HepG2 (cell line): ENCODE measurements around the gene ZKSCAN5. TPM values are rescaled to one million over a fixed set of nuclear protein-coding genes. Genes with fewer than 3 reads are reported as not detected.

Source experiments
- ATAC-seq: fragments of 200-7000 bp; cut with Tn5 transposase; 3 replicates; pipeline ENCODE4 v1.9.1; 2020; ENCODE audit warnings: mild to moderate bottlenecking, moderate library complexity
- BruUV-seq: library from RNA; stranded (reverse); fragments of 400-500 nt; replicated peaks from 2 replicates; lab custom pipeline; 2021; lab: Mats Ljungman, UMichigan
- CTCF ChIA-PET: fragments of 300-600 bp; formaldehyde crosslinking; extraction: SDS; loops from one replicate; lab custom pipeline; 2021; ENCODE audit warnings: low total read pairs, inconsistent platforms, low intra/inter-chr PET ratio; lab: Yijun Ruan, JAX
- POLR2A ChIA-PET: fragments of 350-600 bp; sonication (Branson Sonifier 250); formaldehyde crosslinking; loops from one replicate; lab custom pipeline; 2020; ENCODE audit warnings: antibody characterized with exemption, inconsistent platforms; lab: Yijun Ruan, JAX
- DNase-seq: peaks from one replicate; pipeline ENCODE4 v3.0.0-alpha.2; 2015; ENCODE audit warnings: low spot score
- FAIRE-seq: peaks from 3 replicates; lab custom pipeline; 2011; peaks lifted over from hg19 to GRCh38; lab: Jason Lieb, UNC
- H2AFZ ChIP-seq: one replicate; pipeline ENCODE4 v1.6.1; 2011; ENCODE audit warnings: low read length, inconsistent platforms
- H3K27ac ChIP-seq: fragments of 300-600 bp; 3 replicates; pipeline ENCODE4 v1.8.0; 2011; ENCODE audit warnings: mixed run types, mild to moderate bottlenecking, mixed read lengths, low read length, inconsistent platforms; ENCODE audit not compliant: insufficient read depth; ENCODE audit errors: extremely low read length
- H3K27me3 ChIP-seq, 2 experiments: fragments of 200-600 bp in 1 of 2; 2 replicates in 1 of 2; 3 replicates in 1 of 2; pipeline versions ENCODE4 v1.6.0 to v1.8.0; 2011; ENCODE audit warnings: low read length in 2 of 2, mild to moderate bottlenecking in 2 of 2, moderate library complexity in 2 of 2, inconsistent platforms in 1 of 2; ENCODE audit not compliant: insufficient read depth in 2 of 2, control insufficient read depth in 1 of 2
- H3K36me3 ChIP-seq, 2 experiments: fragments of 200-600 bp in 1 of 2; replicated peaks in 1 of 2; 2 replicates in 1 of 2; 3 replicates in 1 of 2; pipeline versions ENCODE4 v1.5.1 to v1.8.0; 2011; ENCODE audit warnings: low read length in 2 of 2, inconsistent platforms in 1 of 2; ENCODE audit not compliant: insufficient read depth in 2 of 2, control insufficient read depth in 1 of 2
- H3K4me1 ChIP-seq: 2 replicates; pipeline ENCODE4 v1.5.1; 2012; ENCODE audit warnings: low read length, inconsistent platforms; ENCODE audit not compliant: insufficient read depth
- H3K4me2 ChIP-seq: 2 replicates; pipeline ENCODE4 v1.6.0; 2011; ENCODE audit warnings: low read depth, low read length, inconsistent platforms
- H3K4me3 ChIP-seq, 3 experiments: fragments of 200-600 bp in 1 of 3; sonication (generic), shearing (Covaris generic) in 1 of 3; replicated peaks in 1 of 3; 2 replicates each; pipeline ENCODE4 v1.5.1; 2011 to 2016; ENCODE audit warnings: low read length in 3 of 3, inconsistent platforms in 2 of 3, low read depth in 2 of 3, mild to moderate bottlenecking in 2 of 3, control low read depth in 1 of 3, mixed read lengths in 1 of 3; ENCODE audit not compliant: insufficient read depth in 1 of 3
- H3K79me2 ChIP-seq: one replicate; pipeline ENCODE4 v1.6.1; 2011; ENCODE audit warnings: low read length, inconsistent platforms; ENCODE audit not compliant: insufficient read depth
- H3K9ac ChIP-seq: 2 replicates; pipeline ENCODE4 v1.6.0; 2011; ENCODE audit warnings: mild to moderate bottlenecking, low read depth, low read length, inconsistent platforms; ENCODE audit not compliant: insufficient read depth
- H3K9me3 ChIP-seq: 2 replicates; pipeline ENCODE4 v1.5.1; 2012; ENCODE audit warnings: mild to moderate bottlenecking, low read length
- H4K20me1 ChIP-seq: 2 replicates; pipeline ENCODE4 v1.6.0; 2011; ENCODE audit warnings: inconsistent platforms, mild to moderate bottlenecking, low read length, moderate library complexity; ENCODE audit not compliant: insufficient read depth
- AGO1 ChIP-seq: fragments of 200-400 bp; formaldehyde crosslinking; IDR thresholded peaks from 2 replicates; pipeline ENCODE4 v1.6.1; 2017; ENCODE audit warnings: mild to moderate bottlenecking, low read depth, low read length, moderate library complexity; ENCODE audit not compliant: poor library complexity, severe bottlenecking
- AGO2 ChIP-seq: fragments of 200-400 bp; formaldehyde crosslinking; optimal IDR thresholded peaks from 2 replicates; pipeline ENCODE3; 2017; ENCODE audit warnings: mild to moderate bottlenecking, low read depth, low read length, moderate library complexity
- CBFB ChIP-seq: sonication (generic); formaldehyde crosslinking; IDR thresholded peaks from 2 replicates; pipeline ENCODE4 v1.4.0; 2020; ENCODE audit warnings: missing genetic modification reagents
- CCAR2 ChIP-seq: fragments of 200-400 bp; formaldehyde crosslinking; optimal IDR thresholded peaks from 2 replicates; pipeline ENCODE3; 2018; ENCODE audit warnings: low read depth, mild to moderate bottlenecking, low read length, moderate library complexity
- KDM6A ChIP-seq: IDR thresholded peaks from 2 replicates; pipeline ENCODE4 v1.6.1; 2016; ENCODE audit warnings: low read depth
- MAFG ChIP-seq: sonication (generic); formaldehyde crosslinking; IDR thresholded peaks from 2 replicates; pipeline ENCODE4 v1.5.1; 2020; ENCODE audit warnings: mild to moderate bottlenecking, missing genetic modification reagents
- MEIS1 ChIP-seq: sonication (generic); formaldehyde crosslinking; IDR thresholded peaks from 2 replicates; pipeline ENCODE4 v1.9.0; 2021; ENCODE audit warnings: mild to moderate bottlenecking, missing genetic modification reagents, moderate library complexity, borderline replicate concordance
- RBM22 ChIP-seq: fragments of 200-400 bp; formaldehyde crosslinking; optimal IDR thresholded peaks from 2 replicates; pipeline ENCODE3; 2017; ENCODE audit warnings: mild to moderate bottlenecking, low read length, moderate library complexity
- SSRP1 ChIP-seq: IDR thresholded peaks from 2 replicates; pipeline ENCODE4 v1.6.1; 2016; ENCODE audit warnings: control low read depth
- ZNF343 ChIP-seq: sonication (generic); formaldehyde crosslinking; IDR thresholded peaks from 2 replicates; pipeline ENCODE4 v1.4.0; 2020; ENCODE audit warnings: mild to moderate bottlenecking, missing genetic modification reagents
- ZNF558 ChIP-seq: sonication (generic); formaldehyde crosslinking; IDR thresholded peaks from 2 replicates; pipeline ENCODE4 v1.9.0; 2022; ENCODE audit warnings: mild to moderate bottlenecking, missing genetic modification reagents, borderline replicate concordance
- ZNF562 ChIP-seq: sonication (generic); formaldehyde crosslinking; IDR thresholded peaks from 2 replicates; pipeline ENCODE4 v1.8.0; 2022; ENCODE audit warnings: missing genetic modification reagents, borderline replicate concordance
- ZNF75D ChIP-seq: sonication (generic); formaldehyde crosslinking; IDR thresholded peaks from 2 replicates; pipeline ENCODE4 v1.8.1; 2023; ENCODE audit warnings: missing genetic modification reagents, mild to moderate bottlenecking, borderline replicate concordance
- ZNF766 ChIP-seq: sonication (generic); formaldehyde crosslinking; IDR thresholded peaks from 2 replicates; pipeline ENCODE4 v1.5.0; 2020; ENCODE audit warnings: missing genetic modification reagents, borderline replicate concordance
- WGBS: methylation state at CpG from one replicate; pipeline ENCODE4 v1.1.6; 2017; ENCODE audit warnings: low lambda C conversion rate; 5-methylcytosine and 5-hydroxymethylcytosine counted together
- in situ Hi-C: cut with HindIII; loops from 2 replicates; pipeline ENCODE4 v1.10.0; 2017; ENCODE audit warnings: low pct_unique_long_range_greater_than_20kb; ENCODE audit not compliant: extremely low pct_ligation_motif_present
- intact Hi-C: fragments of 100-400 bp; cut with micrococcal nuclease; formaldehyde crosslinking; loops from one replicate; pipeline ENCODE4 v1.10.0; 2022; ENCODE audit not compliant: unreplicated experiment
- polyA plus RNA-seq, 8 experiments: library from polyadenylated mRNA; depleted of rRNA in 3 of 8; stranded (reverse) in 7 of 8; unstranded in 1 of 8; fragments of >200 nt; fragmentation: Illumina TruSeq in 4 of 8; extraction: Trizol in 4 of 8; gene quantifications; 2 replicates each; pipeline versions ENCODE4 v1.2.1 to v1.2.3, GENCODE V29; 2011 to 2016; ENCODE audit warnings: low read depth in 4 of 8, missing spikeins in 1 of 8, mixed read lengths in 1 of 8; ENCODE audit not compliant: insufficient read depth in 1 of 8
- total RNA-seq, 5 experiments: library from RNA; depleted of rRNA; stranded (reverse); fragments of >200 nt; fragmentation: Illumina TruSeq; extraction: Trizol; gene quantifications; 2 replicates each; pipeline ENCODE4 v1.2.3, GENCODE V29; 2016; ENCODE audit warnings: low read depth in 1 of 5
- TF ChIP-seq, protein P1 (sequence below): sonication (generic); formaldehyde crosslinking; IDR thresholded peaks from 2 replicates; pipeline ENCODE4 v1.5.1; 2020; ENCODE audit warnings: missing genetic modification reagents, mild to moderate bottlenecking, borderline replicate concordance
- TF ChIP-seq, protein P2 (sequence below): IDR thresholded peaks from 2 replicates; pipeline ENCODE4 v1.6.1; 2016; ENCODE audit warnings: low read depth, control low read depth
- TF ChIP-seq, protein P3 (sequence below): sonication (generic); formaldehyde crosslinking; IDR thresholded peaks from 2 replicates; pipeline ENCODE4 v1.5.1; 2020; ENCODE audit warnings: missing genetic modification reagents, mild to moderate bottlenecking, borderline replicate concordance

ZKSCAN5 gene
- total and polyA plus RNA-seq, 2 of the 13 experiments (the other 11 are each of a cell fraction or from before 2014, with no cell fraction given) = 5.5 to 11.7 TPM

DNA sequence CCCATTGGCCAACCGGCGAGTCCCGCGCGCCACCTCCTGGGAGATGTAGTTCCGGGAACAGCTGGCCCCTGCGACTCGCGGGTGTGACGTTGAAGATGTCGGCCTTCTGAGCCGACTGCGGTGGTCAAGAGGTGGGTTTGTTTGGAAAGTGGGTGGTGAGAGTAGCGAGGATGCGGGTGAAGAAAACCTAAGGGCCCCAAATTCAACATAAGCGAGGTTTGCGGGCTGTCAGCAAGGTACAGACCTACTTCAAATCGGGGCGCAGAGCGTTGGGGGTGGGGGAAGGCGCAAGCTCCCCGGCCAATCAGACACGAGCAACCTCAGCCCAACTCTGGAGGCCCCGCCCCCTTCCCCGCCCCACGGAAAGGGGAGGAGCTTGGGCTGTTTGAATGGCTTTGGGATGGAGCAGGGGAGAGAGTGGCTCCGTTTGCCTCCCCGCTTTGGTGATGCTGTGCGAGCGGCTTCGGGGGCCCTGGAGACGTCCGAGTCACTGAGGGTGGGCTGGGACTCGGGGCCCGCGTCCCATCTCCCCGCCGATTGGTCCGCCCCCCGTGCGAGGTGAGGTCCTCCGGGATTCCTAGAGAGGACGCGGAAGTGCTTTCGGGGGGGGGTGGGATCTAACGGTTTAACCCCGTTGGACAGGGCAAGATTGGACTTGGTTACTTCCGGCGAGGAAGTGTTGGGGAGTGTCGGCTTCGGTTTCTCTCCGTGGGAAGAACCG, at the start of gene ZKSCAN5 (continued):
- TF ChIP-seq, protein P1, sequence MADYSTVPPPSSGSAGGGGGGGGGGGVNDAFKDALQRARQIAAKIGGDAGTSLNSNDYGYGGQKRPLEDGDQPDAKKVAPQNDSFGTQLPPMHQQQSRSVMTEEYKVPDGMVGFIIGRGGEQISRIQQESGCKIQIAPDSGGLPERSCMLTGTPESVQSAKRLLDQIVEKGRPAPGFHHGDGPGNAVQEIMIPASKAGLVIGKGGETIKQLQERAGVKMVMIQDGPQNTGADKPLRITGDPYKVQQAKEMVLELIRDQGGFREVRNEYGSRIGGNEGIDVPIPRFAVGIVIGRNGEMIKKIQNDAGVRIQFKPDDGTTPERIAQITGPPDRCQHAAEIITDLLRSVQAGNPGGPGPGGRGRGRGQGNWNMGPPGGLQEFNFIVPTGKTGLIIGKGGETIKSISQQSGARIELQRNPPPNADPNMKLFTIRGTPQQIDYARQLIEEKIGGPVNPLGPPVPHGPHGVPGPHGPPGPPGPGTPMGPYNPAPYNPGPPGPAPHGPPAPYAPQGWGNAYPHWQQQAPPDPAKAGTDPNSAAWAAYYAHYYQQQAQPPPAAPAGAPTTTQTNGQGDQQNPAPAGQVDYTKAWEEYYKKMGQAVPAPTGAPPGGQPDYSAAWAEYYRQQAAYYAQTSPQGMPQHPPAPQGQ (CRISPR knock-in tag) = no peak; the same call in 1 of the 2 replicates

DNA sequence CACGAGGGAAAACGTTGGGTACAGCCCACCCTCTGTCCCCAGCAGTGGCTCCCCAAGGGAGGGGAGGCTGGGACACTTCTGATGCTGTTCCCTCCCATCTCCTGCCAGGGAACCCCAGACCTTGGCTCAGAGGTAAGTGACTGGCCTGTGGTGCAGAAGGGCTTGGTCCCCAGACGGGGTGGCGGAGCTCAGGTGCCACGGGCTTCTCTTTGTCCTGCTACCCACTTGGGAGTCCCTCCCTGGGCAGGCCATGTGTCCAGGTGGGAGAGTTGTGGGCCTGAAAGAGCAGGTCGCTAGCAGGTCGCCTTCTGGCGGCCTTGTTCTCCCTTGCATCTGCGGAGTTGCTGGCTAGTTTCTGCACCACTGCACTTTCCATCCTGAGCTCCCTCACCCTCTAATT, 48.6 kb upstream of the ZKSCAN5 start:
- Histone ChIP-seq H3K36me3 (peaks cover 28 to 97% of the 10 kb centered on the region in 2 experiments), H2AFZ (no peak overlapping the region), H3K27me3 (no peaks in the 10 kb centered on the region), H3K4me3 (no peak overlapping the region), H3K4me1 (peaks cover 9% of the 10 kb centered on the region), H3K9me3 (no peaks in the 10 kb centered on the region), H4K20me1 (peaks cover 37% of the 10 kb centered on the region), H3K79me2 (peaks cover 26% of the 10 kb centered on the region), H3K4me2 (no peak overlapping the region), H3K9ac (no peak overlapping the region), H3K27ac (no peak overlapping the region)
- BruUV-seq = no TSS peak
- in situ Hi-C loops = no loop called here
- intact Hi-C loops = no loop called here
- peak; percentile 1 for TF ChIP-seq AGO1
- TF ChIP-seq RBM22 = peak; percentile 85
- TF ChIP-seq CCAR2 = no peak
- TF ChIP-seq, protein P2, sequence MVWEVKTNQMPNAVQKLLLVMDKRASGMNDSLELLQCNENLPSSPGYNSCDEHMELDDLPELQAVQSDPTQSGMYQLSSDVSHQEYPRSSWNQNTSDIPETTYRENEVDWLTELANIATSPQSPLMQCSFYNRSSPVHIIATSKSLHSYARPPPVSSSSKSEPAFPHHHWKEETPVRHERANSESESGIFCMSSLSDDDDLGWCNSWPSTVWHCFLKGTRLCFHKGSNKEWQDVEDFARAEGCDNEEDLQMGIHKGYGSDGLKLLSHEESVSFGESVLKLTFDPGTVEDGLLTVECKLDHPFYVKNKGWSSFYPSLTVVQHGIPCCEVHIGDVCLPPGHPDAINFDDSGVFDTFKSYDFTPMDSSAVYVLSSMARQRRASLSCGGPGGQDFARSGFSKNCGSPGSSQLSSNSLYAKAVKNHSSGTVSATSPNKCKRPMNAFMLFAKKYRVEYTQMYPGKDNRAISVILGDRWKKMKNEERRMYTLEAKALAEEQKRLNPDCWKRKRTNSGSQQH = no peak
- TF ChIP-seq MEIS1 (CRISPR knock-in tag) = no peak
- TF ChIP-seq MAFG (CRISPR knock-in tag) = no peak
- TF ChIP-seq ZNF766 (CRISPR knock-in tag) = no peak
- no peak for TF ChIP-seq KDM6A
- TF ChIP-seq SSRP1 (CRISPR knock-in tag) = no peak
- no peak for TF ChIP-seq ZNF562
- TF ChIP-seq CBFB (CRISPR knock-in tag) = no peak
- TF ChIP-seq, protein P3, sequence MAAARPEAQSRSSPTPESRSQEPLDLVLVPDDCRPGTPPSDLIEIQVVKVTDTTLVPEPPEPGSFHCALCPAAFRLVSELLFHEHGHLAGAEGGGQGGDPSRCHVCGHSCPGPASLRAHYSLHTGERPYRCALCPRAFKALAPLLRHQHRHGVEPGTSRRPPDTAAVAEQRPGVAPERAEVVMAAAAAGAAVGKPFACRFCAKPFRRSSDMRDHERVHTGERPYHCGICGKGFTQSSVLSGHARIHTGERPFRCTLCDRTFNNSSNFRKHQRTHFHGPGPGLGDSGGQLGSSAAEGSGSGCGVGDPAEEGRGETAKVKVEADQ (CRISPR knock-in tag) = no peak
- TF ChIP-seq ZNF558 = no peak
- peak; percentile 82 for TF ChIP-seq AGO2
- TF ChIP-seq ZNF75D (CRISPR knock-in tag) = no peak
- no peak for TF ChIP-seq ZNF343 (CRISPR knock-in tag)
- CTCF ChIA-PET = no interaction called here
- POLR2A ChIA-PET = interaction anchor here (3.8 kb wide), 1 partner anchor 10 kb away, joined by 16 read pairs; the partner anchor contains the start of gene ATP5MF
- DNase-seq (no peak), ATAC-seq (no peak; the same call in 2 of the 3 replicates), FAIRE-seq (no peak)
- WGBS = 87% methylated on average over 7 of the region's 9 CpGs
